ENCODE data around the gene BOLL.
"Not testable (repeated sequence)": the region's sequence is repeated elsewhere in the genome, so short reads cannot be mapped to it uniquely, and the experiment has no call there.

Gene BOLL

DNA sequence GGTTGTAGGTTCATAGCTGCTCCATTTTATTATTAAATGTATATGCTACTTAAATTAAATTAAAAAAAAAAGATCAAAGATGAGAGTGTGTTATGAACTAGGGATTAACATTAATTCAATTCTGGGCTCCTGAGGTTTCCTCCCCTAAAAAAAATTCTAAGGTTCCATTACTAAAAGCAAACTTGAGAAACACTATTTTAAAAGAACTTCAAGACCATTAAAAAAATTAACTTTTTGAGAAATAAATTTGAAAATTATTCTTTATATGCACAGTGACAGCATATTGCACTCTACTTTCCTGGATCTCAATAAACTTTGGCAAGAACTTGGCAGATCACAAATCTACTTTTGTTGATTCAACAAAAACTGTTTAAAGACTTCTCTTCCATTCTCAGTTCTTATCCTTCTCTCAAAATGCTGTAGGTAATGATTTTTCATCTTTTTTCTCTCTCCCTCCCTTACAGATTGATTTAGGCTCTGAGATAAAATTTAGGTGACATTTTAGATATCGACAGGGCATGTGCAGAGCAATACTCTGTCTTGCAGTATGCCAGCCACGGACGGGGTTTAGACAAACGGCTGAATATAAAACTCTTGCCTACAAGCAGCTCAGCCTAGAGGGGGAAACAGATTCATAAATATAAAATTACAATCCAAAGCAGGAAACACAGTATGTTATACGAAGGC, 80.5 kb downstream of the BOLL start:
- H3K36me3 Mint-ChIP-seq = peaks cover 21% of the 10 kb centered on the region
- H3K4me3 Mint-ChIP-seq = peak overlapping the region; percentile 85
- peak overlapping the region; percentile 98 for H3K27ac Mint-ChIP-seq
- H3K27me3 Mint-ChIP-seq = peaks cover 5% of the 10 kb centered on the region
- peaks cover 28% of the 10 kb centered on the region for H3K4me1 Mint-ChIP-seq (ENCODE audit: low read depth)
- no peaks in the 10 kb centered on the region for H3K9me3 Mint-ChIP-seq (ENCODE audit: low read depth)

DNA sequence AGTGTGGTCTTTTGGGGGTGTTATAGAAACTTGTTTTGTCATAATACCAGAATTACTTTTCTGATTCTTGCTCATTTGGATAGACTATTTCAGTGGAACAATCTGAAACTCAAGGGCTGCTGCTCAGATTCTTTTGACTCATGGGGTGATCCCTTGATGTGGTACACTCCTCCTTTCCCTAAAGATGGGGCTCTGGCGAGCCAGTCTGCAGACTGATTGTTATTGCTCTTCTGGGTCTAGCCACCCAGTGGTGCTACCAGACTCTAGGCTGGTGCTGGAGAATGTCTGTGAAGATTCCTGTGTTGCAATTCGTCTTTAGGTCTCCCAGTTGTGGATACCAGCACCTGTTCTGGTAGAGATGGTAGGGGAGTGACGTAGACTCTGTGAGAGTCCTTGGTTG, 84.2 kb downstream of the BOLL start:
- Mint-ChIP-seq H3K27ac (no peak overlapping the region), H3K4me3 (no peak overlapping the region), H3K36me3 (peaks cover 6% of the 10 kb centered on the region), H3K4me1 (ENCODE audit: low read depth) (peaks cover 11% of the 10 kb centered on the region), H3K9me3 (ENCODE audit: low read depth) (no peaks in the 10 kb centered on the region), H3K27me3 (peaks cover 5% of the 10 kb centered on the region)

DNA sequence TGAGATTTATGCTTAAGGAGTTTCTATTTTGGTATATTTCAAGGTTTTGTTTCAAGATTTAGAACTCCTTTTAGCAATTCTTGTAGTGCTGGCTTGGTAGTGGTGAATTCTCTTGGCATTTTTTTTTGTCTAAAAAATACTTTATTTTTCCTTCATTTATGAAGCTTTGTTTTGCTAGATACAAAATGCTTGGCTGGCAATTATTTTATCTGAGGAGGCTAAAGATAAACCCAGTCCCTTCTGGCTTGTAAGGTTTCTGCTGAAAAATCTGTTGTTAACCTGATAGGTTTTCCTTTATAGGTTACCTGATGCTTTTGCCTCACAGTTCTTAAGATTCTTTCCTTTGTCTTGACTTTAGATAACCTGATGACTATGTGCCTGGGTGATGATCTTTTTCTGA, 85.4 kb downstream of the BOLL start:
- not testable (repeated sequence) for H3K27ac Mint-ChIP-seq; H3K4me1 Mint-ChIP-seq (ENCODE audit: low read depth); H3K36me3 Mint-ChIP-seq; H3K4me3 Mint-ChIP-seq; H3K27me3 Mint-ChIP-seq; H3K9me3 Mint-ChIP-seq (ENCODE audit: low read depth)

DNA sequence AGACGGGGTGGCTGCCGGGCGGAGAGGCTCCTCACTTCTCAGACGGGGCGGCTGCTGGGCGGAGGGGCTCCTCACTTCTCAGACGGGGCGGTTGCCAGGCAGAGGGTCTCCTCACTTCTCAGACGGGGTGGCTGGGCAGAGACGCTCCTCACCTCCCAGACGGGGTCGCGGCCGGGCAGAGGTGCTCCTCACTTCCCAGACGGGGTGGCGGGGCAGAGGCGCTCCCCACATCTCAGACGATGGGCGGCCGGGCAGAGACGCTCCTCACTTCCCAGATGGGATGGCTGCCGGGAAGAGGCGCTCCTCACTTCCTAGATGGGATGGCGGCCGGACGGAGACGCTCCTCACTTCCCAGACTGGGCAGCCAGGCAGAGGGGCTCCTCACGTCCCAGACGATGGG, 88.5 kb downstream of the BOLL start:
- H3K4me3 Mint-ChIP-seq; H3K9me3 Mint-ChIP-seq (ENCODE audit: low read depth); H3K36me3 Mint-ChIP-seq; H3K27ac Mint-ChIP-seq; H3K27me3 Mint-ChIP-seq; H3K4me1 Mint-ChIP-seq (ENCODE audit: low read depth): not testable (repeated sequence)

DNA sequence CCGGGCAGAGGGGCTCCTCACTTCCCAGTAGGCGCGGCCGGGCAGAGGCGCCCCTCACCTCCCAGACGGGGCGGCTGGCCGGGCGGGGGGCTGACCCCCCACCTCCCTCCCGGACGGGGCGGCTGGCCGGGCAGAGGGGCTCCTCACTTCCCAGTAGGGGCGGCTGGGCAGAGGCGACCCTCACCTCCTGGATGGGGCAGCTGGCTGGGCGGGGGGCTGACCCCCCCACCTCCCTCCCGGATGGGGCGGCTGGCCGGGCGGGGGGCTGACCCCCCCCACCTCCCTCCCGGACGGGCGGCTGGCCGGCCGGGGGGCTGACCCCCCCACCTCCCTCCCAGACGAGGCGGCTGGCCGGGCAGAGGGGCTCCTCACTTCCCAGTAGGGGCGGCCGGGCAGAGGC, 89.1 kb downstream of the BOLL start:
- H3K9me3 Mint-ChIP-seq (ENCODE audit: low read depth); H3K4me1 Mint-ChIP-seq (ENCODE audit: low read depth); H3K4me3 Mint-ChIP-seq; H3K36me3 Mint-ChIP-seq; H3K27ac Mint-ChIP-seq; H3K27me3 Mint-ChIP-seq: not testable (repeated sequence)

DNA sequence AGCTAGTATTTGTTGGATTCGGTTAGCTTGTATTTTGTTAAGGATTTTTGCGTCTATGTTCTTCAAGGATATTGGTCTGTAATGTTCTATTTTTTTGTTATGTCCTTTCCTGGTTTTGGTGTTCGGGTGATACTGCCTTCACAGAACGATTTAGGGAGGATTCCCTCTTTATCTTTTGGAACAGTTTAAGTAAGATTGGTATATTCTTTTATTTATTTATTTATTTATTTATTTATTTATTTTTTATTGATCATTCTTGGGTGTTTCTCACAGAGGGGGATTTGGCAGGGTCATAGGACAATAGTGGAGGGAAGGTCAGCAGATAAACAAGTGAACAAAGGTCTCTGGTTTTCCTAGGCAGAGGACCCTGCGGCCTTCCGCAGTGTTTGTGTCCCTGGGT, 89.9 kb downstream of the BOLL start:
- not testable (repeated sequence) for H3K4me1 Mint-ChIP-seq (ENCODE audit: low read depth); H3K9me3 Mint-ChIP-seq (ENCODE audit: low read depth); H3K4me3 Mint-ChIP-seq; H3K36me3 Mint-ChIP-seq; H3K27me3 Mint-ChIP-seq; H3K27ac Mint-ChIP-seq

DNA sequence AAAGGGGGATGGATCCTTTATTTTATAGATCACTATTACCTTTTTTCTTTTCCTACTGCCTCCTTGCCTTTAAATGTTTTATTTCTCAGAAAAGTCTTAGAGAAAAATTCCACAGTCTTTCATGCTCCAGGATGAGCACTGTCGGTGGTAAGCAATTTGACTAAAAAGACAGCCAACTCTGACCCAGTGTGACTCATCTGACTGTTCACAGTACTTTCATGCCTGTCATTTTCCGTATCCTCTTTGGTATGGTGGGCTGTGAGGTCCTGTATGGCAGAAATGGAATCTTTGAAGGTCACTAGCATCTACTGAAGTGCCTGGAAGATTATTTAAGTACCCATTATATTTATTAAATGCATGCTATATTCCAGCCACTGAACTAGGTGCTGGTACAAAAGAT, 107.6 kb downstream of the BOLL start:
- no peaks in the 10 kb centered on the region for H3K9me3 Mint-ChIP-seq (ENCODE audit: low read depth)
- no peaks in the 10 kb centered on the region for H3K36me3 Mint-ChIP-seq
- H3K4me1 Mint-ChIP-seq (ENCODE audit: low read depth) = no peaks in the 10 kb centered on the region
- peaks cover 13% of the 10 kb centered on the region for H3K27me3 Mint-ChIP-seq
- H3K4me3 Mint-ChIP-seq = no peak overlapping the region
- H3K27ac Mint-ChIP-seq = no peak overlapping the region

DNA sequence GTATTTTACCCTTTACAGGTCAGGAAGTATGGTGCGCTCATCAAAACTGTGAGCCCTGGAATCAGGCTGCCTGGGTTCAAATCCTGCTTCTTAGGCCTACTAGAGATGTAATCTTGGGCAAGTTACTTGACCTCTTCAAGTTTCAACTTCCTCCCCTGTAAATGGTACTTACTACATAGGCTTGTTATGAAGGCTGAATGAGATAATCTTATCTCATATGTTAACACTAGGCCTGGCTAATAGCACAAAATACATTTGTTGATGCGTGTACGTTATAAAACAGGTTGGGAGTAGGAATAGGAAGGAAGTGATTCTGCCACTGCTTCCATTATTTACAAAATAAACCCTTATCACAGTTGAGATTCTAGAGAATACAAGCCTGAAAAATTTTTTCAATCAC, 108.1 kb downstream of the BOLL start:
- no peak overlapping the region for H3K27ac Mint-ChIP-seq
- no peaks in the 10 kb centered on the region for H3K4me1 Mint-ChIP-seq (ENCODE audit: low read depth)
- peaks cover 13% of the 10 kb centered on the region for H3K27me3 Mint-ChIP-seq
- no peaks in the 10 kb centered on the region for H3K36me3 Mint-ChIP-seq
- H3K9me3 Mint-ChIP-seq (ENCODE audit: low read depth) = no peaks in the 10 kb centered on the region
- no peak overlapping the region for H3K4me3 Mint-ChIP-seq

Measured in activated naive CD8-positive, alpha-beta T cell (primary cell).